Measurements from ENCODE around the gene HSPA14.

- TF ChIP-seq, protein P1, sequence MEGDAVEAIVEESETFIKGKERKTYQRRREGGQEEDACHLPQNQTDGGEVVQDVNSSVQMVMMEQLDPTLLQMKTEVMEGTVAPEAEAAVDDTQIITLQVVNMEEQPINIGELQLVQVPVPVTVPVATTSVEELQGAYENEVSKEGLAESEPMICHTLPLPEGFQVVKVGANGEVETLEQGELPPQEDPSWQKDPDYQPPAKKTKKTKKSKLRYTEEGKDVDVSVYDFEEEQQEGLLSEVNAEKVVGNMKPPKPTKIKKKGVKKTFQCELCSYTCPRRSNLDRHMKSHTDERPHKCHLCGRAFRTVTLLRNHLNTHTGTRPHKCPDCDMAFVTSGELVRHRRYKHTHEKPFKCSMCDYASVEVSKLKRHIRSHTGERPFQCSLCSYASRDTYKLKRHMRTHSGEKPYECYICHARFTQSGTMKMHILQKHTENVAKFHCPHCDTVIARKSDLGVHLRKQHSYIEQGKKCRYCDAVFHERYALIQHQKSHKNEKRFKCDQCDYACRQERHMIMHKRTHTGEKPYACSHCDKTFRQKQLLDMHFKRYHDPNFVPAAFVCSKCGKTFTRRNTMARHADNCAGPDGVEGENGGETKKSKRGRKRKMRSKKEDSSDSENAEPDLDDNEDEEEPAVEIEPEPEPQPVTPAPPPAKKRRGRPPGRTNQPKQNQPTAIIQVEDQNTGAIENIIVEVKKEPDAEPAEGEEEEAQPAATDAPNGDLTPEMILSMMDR (IDR thresholded peaks at IDR 0.05; ENCODE audit: borderline replicate concordance, extremely low read depth, low read length, poor library complexity, severe bottlenecking) = no peak
- TF ChIP-seq EZH2 (IDR thresholded peaks at IDR 0.05; ENCODE audit: borderline replicate concordance, low read depth, low read length, severe bottlenecking) = no peak
Observed at GRCh38 chr10:14855453-14855852, 17.3 kb downstream of the HSPA14 start.

Data from DND-41 (cell line).